ENCODE data around the gene SH2D1B. TPM values are rescaled to one million over a fixed set of nuclear protein-coding genes. Genes with fewer than 3 reads are reported as not detected.
"Not testable (repeated sequence)": the region's sequence is repeated elsewhere in the genome, so short reads cannot be mapped to it uniquely, and the experiment has no call there.

SH2D1B gene
- total RNA-seq, 2 donors from 2014 or later, result not detected

DNA sequence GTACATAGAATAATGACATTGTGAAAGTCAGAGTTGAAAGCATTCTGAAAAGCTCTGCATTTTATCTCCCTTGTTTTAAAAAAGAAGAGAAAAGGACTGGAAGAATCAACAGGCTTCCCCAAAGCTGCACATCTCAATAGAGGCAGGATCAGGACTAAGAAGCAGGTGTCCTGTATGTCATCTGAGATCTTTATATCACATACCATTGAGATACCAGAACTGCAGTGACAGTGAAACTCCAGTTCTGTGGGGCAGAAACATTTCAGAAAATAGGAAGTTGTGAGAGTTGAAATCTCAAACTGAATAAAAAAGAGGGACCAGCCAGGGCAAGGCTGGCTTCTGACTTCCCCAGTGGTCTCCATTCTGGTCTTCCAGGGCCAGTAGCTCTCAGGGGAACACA, 33.0 kb upstream of the SH2D1B start:
- Histone ChIP-seq H3K27me3 (no peaks in the 10 kb centered on the region), H3K4me3 (no peak overlapping the region), H3K9me3 (no peaks in the 10 kb centered on the region), H3K27ac (no peak overlapping the region), H3K4me1 (no peaks in the 10 kb centered on the region), H3K36me3 (replicated peaks in 1 of 2; ENCODE audit: insufficient read depth in 1 of 2, low read depth in 2 of 2) (no peaks in the 10 kb centered on the region)
- ATAC-seq (no peak), DNase-seq (no peak)
- TF ChIP-seq, protein P1, sequence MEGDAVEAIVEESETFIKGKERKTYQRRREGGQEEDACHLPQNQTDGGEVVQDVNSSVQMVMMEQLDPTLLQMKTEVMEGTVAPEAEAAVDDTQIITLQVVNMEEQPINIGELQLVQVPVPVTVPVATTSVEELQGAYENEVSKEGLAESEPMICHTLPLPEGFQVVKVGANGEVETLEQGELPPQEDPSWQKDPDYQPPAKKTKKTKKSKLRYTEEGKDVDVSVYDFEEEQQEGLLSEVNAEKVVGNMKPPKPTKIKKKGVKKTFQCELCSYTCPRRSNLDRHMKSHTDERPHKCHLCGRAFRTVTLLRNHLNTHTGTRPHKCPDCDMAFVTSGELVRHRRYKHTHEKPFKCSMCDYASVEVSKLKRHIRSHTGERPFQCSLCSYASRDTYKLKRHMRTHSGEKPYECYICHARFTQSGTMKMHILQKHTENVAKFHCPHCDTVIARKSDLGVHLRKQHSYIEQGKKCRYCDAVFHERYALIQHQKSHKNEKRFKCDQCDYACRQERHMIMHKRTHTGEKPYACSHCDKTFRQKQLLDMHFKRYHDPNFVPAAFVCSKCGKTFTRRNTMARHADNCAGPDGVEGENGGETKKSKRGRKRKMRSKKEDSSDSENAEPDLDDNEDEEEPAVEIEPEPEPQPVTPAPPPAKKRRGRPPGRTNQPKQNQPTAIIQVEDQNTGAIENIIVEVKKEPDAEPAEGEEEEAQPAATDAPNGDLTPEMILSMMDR (IDR thresholded peaks at IDR 0.05), result no peak
- TF ChIP-seq POLR2A (IDR thresholded peaks at IDR 0.05), result no peak
- intact Hi-C loops (cut with DNase I), result no loop called here

DNA sequence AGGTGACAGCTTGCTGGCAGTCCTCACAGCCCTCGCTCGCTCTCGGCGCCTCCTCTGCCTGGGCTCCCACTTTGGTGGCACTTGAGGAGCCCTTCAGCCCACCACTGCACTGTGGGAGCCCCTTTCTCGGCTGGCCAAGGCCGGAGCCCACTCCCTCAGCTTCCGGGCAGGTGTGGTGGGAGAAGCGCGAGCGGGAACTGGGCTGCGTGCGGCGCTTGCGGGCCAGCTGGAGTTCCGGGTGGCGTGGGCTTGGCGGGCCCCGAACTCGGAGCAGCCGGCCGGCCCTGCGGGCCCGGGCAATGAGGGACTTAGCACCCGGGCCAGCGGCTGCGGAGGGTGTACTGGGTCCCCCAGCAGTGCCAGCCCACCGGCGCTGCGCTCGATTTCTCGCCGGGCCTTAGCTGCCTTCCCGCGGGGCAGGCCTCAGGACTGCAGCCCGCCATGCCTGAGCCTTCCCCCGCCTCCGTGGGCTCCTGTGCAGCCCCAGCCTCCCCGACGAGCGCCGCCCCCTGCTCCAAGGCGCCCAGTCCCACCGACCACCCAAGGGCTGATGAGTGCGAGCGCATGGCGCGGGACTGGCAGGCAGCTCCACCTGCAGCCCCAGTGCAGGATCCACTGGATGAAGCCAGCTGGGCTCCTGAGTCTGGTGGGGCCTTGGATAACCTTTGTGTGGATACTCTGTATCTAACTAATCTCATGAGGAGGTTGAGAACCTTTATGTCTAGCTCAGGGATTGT, 21.2 kb upstream of the SH2D1B start:
- H3K36me3 ChIP-seq (replicated peaks in 1 of 2; ENCODE audit: insufficient read depth in 1 of 2, low read depth in 2 of 2); H3K4me3 ChIP-seq; H3K27me3 ChIP-seq; H3K27ac ChIP-seq; intact Hi-C loops (cut with DNase I); ATAC-seq; H3K9me3 ChIP-seq; H3K4me1 ChIP-seq; DNase-seq: not testable (repeated sequence)
- WGBS, 2 donors, result 85 to 93% methylated on average over 14 to 30 of the region's 47 CpGs

DNA sequence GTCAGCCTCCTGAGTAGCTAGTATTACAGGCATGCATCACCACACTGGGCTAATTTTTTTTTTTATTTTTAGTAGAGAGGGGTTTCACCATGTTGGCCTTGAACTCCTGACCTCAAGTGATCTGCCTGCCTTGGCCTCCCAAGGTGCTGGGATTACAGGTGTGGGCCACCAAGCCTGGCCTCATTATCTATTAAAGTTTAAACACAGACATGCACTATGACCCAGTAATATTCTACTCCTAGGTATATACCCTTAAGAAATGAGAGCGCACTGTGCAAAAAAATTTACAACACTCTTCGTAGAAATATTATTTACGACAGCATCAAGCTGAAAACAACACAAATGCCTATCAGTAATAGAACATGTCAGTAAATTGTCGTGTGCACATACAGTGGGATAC, 18.6 kb upstream of the SH2D1B start:
- no peak for TF ChIP-seq POLR2A (IDR thresholded peaks at IDR 0.05)
- TF ChIP-seq, protein P1 (IDR thresholded peaks at IDR 0.05), result no peak
- ATAC-seq (no peak), DNase-seq (no peak)
- WGBS, 2 donors, result 70 to 89% methylated on average over 4 of the region's 4 CpGs
- Histone ChIP-seq H3K4me1 (no peaks in the 10 kb centered on the region), H3K4me3 (no peak overlapping the region), H3K27me3 (no peaks in the 10 kb centered on the region), H3K9me3 (no peaks in the 10 kb centered on the region), H3K36me3 (replicated peaks in 1 of 2; ENCODE audit: insufficient read depth in 1 of 2, low read depth in 2 of 2) (no peaks in the 10 kb centered on the region), H3K27ac (no peak overlapping the region)
- intact Hi-C loops (cut with DNase I), result no loop called here

DNA sequence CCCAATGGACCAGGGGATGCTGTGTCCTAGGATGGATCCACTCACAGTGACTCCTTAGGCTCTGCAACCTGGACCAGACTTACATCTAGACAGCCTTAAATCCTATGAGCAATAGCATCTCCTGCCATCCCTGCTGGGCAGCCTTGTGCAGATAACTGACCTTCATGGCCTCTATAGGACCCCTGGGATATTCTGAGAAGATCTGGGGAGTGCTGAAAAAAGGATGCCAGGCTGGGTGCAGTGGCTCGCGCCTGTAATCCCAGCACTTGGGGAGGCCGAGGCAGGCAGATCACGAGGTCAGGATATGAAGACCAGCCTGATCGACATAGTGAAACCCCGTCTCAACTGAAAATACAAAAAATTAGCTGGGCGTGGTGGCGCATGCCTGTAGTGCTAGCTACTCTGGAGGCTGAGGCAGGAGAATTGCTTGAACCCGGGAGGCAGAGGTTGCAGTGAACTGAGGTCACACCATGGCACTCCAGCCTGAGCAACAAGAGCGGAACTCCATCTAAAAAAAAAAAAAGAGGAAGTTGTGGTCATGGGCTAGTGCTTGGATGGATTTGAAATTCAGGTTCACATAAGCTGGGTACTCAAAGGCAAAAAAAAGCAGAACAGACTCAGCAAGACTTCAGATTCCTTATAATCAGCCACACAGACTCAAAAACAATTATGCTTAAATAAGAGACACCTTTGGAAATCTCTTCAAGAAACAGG, 10.9 kb upstream of the SH2D1B start:
- H3K36me3 ChIP-seq (replicated peaks in 1 of 2; ENCODE audit: insufficient read depth in 1 of 2, low read depth in 2 of 2), result no peaks in the 10 kb centered on the region
- no peak overlapping the region for H3K4me3 ChIP-seq
- intact Hi-C loops (cut with DNase I), result no loop called here
- H3K4me1 ChIP-seq, result no peaks in the 10 kb centered on the region
- no peak overlapping the region for H3K27ac ChIP-seq
- no peaks in the 10 kb centered on the region for H3K27me3 ChIP-seq
- TF ChIP-seq, protein P1 (IDR thresholded peaks at IDR 0.05), result no peak
- no peak for TF ChIP-seq POLR2A (IDR thresholded peaks at IDR 0.05)
- 81 to 92% methylated on average over 6 to 10 of the region's 10 CpGs for WGBS, 2 donors
- H3K9me3 ChIP-seq, result no peaks in the 10 kb centered on the region
- DNase-seq (no peak), ATAC-seq (no peak)

DNA sequence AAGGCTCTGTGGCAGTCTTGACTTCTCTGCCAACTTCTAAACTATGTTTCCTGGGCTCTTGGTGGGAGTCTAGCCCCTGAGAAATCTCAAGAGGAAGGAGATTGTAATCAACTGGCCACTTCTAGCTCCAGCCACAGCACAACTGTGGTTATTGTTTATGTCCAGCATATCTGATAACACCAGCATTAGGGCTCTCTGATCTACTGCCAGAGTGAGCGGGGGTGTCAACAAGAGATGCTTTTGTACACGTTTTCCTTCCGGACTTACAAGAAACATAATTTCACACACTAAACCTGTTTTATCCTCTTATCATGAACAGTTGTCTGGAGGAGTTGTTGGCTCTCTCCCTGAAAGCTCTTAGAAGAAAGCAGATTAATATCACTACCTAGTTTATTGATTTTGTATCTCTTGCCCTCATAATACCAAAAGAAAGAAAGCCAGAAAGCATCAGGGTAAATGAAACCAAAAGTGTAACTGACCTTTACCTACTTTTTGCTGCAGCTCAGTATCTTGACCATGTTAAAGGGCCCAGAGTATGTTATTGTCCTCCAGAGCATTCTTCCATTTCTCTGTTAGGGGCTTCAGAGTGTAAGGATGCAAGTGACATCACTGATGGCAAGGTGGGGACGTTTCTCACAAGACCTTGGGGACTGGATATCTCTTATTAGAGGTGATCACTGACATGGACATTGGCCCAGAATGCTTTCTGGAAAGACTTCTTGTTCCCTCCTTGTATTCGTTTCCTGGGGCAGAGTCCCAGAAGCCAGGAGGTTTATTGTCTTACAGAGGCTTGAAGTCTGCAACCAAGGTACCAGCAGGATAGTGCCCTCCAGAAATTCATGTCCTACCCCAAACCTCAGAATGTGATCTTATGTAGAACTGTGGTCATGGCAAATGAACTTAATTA, 9.6 kb upstream of the SH2D1B start:
- no peak for DNase-seq
- TF ChIP-seq, protein P1 (IDR thresholded peaks at IDR 0.05), result no peak
- TF ChIP-seq POLR2A (IDR thresholded peaks at IDR 0.05), result no peak
- H3K4me1 ChIP-seq, result no peaks in the 10 kb centered on the region
- no peaks in the 10 kb centered on the region for H3K9me3 ChIP-seq
- no peak for ATAC-seq
- no peak overlapping the region for H3K4me3 ChIP-seq
- no peaks in the 10 kb centered on the region for H3K36me3 ChIP-seq (replicated peaks in 1 of 2; ENCODE audit: insufficient read depth in 1 of 2, low read depth in 2 of 2)
- intact Hi-C loops (cut with DNase I), result no loop called here
- H3K27me3 ChIP-seq, result no peaks in the 10 kb centered on the region
- no peak overlapping the region for H3K27ac ChIP-seq
- 34 to 35% methylated on average over 5 of the region's 5 CpGs for WGBS, 2 donors

Data from body of pancreas (tissue), 4 donors.